MM.1S (cell line): ENCODE results near the gene PICK1.
"Not testable (repeated sequence)": the region's sequence is repeated elsewhere in the genome, so short reads cannot be mapped to it uniquely, and the experiment has no call there.

Experiments used
- DNase-seq: peaks from one replicate; pipeline ENCODE4 v3.0.0-alpha.2; 2015
- H2AFZ ChIP-seq: fragments of 300-600 bp; sonication (generic); 2 replicates; pipeline ENCODE4 v1.6.0; 2016; ENCODE audit warnings: antibody characterized with exemption, low read length
- H3F3A ChIP-seq: fragments of 300-600 bp; sonication (generic); 2 replicates; pipeline ENCODE4 v1.6.1; 2016; ENCODE audit warnings: mild to moderate bottlenecking, antibody characterized with exemption, low read length, moderate library complexity, mixed read lengths; ENCODE audit not compliant: insufficient read depth
- H3K27ac ChIP-seq: fragments of 300-600 bp; sonication (generic); 2 replicates; pipeline ENCODE4 v1.5.1; 2016; ENCODE audit warnings: mild to moderate bottlenecking, low read length
- H3K27me3 ChIP-seq: fragments of 300-600 bp; sonication (generic); replicated peaks from 2 replicates; pipeline ENCODE4 v1.6.0; 2016; ENCODE audit warnings: low read length; ENCODE audit not compliant: insufficient read depth
- H3K36me3 ChIP-seq: fragments of 300-600 bp; sonication (generic); replicated peaks from 2 replicates; pipeline ENCODE4 v1.6.1; 2016; ENCODE audit warnings: mild to moderate bottlenecking, low read length, mixed read lengths; ENCODE audit not compliant: insufficient read depth
- H3K4me1 ChIP-seq: fragments of 300-600 bp; sonication (generic); 2 replicates; pipeline ENCODE4 v1.6.1; 2016; ENCODE audit warnings: low read length, mixed read lengths
- H3K4me2 ChIP-seq: fragments of 300-600 bp; sonication (generic); 2 replicates; pipeline ENCODE4 v1.6.0; 2016; ENCODE audit warnings: low read depth, low read length
- H3K4me3 ChIP-seq: fragments of 300-600 bp; sonication (generic); 2 replicates; pipeline ENCODE4 v1.5.1; 2016; ENCODE audit warnings: low read length, mixed read lengths
- H3K79me2 ChIP-seq: fragments of 300-600 bp; sonication (generic); 2 replicates; pipeline ENCODE4 v1.6.1; 2016; ENCODE audit warnings: mixed run types, low read length, mixed read lengths
- H3K9ac ChIP-seq: fragments of 300-600 bp; sonication (generic); 2 replicates; pipeline ENCODE4 v1.6.1; 2016; ENCODE audit warnings: low read length, mixed read lengths
- H3K9me2 ChIP-seq: fragments of 300-600 bp; sonication (generic); replicated peaks from 2 replicates; pipeline ENCODE4 v1.6.1; 2016; ENCODE audit warnings: mild to moderate bottlenecking, low read length, mixed read lengths; ENCODE audit not compliant: insufficient read depth
- H3K9me3 ChIP-seq: fragments of 300-600 bp; sonication (generic); replicated peaks from 2 replicates; pipeline ENCODE4 v1.6.1; 2016; ENCODE audit warnings: mild to moderate bottlenecking, low read length, mixed read lengths; ENCODE audit not compliant: insufficient read depth
- H4K20me1 ChIP-seq: fragments of 300-600 bp; sonication (generic); 2 replicates; pipeline ENCODE4 v1.6.1; 2016; ENCODE audit warnings: mild to moderate bottlenecking, low read length, moderate library complexity, mixed read lengths; ENCODE audit not compliant: insufficient read depth
- EZH2 ChIP-seq: fragments of 300-600 bp; sonication (generic); optimal IDR thresholded peaks from 2 replicates; pipeline ENCODE3; 2017; ENCODE audit warnings: low read depth, mild to moderate bottlenecking, antibody characterized with exemption, low read length, mixed read lengths
- EZH2phosphoT487 ChIP-seq: fragments of 300-600 bp; sonication (generic); IDR thresholded peaks from 2 replicates; pipeline ENCODE4 v1.6.1; 2018; ENCODE audit warnings: antibody characterized with exemption, low read length
- TF ChIP-seq, protein P1 (sequence below): fragments of 300-600 bp; sonication (generic); IDR thresholded peaks from 2 replicates; pipeline ENCODE4 v1.5.1; 2016; ENCODE audit warnings: antibody characterized with exemption, low read length, mixed read lengths

Gene PICK1

GRCh38 chr22:38035530-38035885 lies 21.7 kb upstream of the PICK1 start:
- Histone ChIP-seq H3K9ac (no peak overlapping the region), H3K27ac (no peak overlapping the region), H3K4me1 (no peaks in the 10 kb centered on the region), H3K4me3 (no peak overlapping the region), H3K9me2 (no peaks in the 10 kb centered on the region), H4K20me1 (no peaks in the 10 kb centered on the region), H2AFZ (no peak overlapping the region), H3F3A (no peaks in the 10 kb centered on the region), H3K9me3 (no peaks in the 10 kb centered on the region), H3K27me3 (0 out of 2 replicates have a peak, but pooled peaks cover 6% of the 10 kb centered on the region), H3K4me2 (no peak overlapping the region), H3K79me2 (no peaks in the 10 kb centered on the region), H3K36me3 (no peaks in the 10 kb centered on the region)
- no peak for TF ChIP-seq EZH2
- no peak for TF ChIP-seq EZH2phosphoT487
- TF ChIP-seq, protein P1, sequence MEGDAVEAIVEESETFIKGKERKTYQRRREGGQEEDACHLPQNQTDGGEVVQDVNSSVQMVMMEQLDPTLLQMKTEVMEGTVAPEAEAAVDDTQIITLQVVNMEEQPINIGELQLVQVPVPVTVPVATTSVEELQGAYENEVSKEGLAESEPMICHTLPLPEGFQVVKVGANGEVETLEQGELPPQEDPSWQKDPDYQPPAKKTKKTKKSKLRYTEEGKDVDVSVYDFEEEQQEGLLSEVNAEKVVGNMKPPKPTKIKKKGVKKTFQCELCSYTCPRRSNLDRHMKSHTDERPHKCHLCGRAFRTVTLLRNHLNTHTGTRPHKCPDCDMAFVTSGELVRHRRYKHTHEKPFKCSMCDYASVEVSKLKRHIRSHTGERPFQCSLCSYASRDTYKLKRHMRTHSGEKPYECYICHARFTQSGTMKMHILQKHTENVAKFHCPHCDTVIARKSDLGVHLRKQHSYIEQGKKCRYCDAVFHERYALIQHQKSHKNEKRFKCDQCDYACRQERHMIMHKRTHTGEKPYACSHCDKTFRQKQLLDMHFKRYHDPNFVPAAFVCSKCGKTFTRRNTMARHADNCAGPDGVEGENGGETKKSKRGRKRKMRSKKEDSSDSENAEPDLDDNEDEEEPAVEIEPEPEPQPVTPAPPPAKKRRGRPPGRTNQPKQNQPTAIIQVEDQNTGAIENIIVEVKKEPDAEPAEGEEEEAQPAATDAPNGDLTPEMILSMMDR = no peak
- DNase-seq = no peak

DNA sequence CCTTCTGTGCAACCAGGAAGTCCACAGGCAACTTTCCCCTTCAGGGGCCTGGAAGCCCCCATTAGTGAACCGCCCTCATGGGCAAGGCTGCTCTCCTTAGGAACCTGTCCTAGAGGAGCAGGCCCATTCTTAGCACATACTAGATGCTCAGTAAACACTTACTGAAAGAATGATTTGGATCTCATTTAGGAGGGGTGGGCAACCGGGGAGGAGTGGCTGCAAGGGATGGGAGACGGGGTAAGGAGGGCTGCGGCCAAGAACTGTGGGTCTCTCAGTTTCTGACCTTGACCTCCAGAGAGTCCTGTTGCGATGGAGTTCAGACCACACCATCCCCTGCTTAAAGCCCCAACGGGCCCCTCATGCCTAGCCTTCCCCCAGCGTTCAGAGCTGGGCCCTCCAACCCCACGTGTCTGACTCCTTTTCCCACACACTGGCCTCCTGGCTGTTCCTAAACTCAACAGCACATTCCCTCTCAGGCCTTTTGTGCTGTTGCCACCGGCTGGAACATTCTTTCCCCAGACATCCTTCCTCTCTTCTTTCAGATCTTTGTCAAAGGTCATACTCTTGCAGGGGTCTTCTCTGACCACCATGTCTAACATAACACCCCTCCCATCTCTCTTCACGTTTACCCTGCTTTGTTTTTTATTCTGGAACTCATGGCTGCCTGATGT lies 20.7 kb upstream of the PICK1 start:
- no peak for DNase-seq
- Histone ChIP-seq H3K36me3 (no peaks in the 10 kb centered on the region), H3K4me2 (no peak overlapping the region), H3K9me3 (no peaks in the 10 kb centered on the region), H3K27ac (no peak overlapping the region), H3K9ac (no peak overlapping the region), H2AFZ (no peak overlapping the region), H3K9me2 (no peaks in the 10 kb centered on the region), H3K4me3 (no peak overlapping the region), H4K20me1 (no peaks in the 10 kb centered on the region), H3K4me1 (no peaks in the 10 kb centered on the region), H3F3A (no peaks in the 10 kb centered on the region), H3K79me2 (no peaks in the 10 kb centered on the region), H3K27me3 (0 out of 2 replicates have a peak, but pooled peaks cover 6% of the 10 kb centered on the region)
- TF ChIP-seq, protein P1 = no peak

GRCh38 chr22:38037367-38038150 lies 19.6 kb upstream of the PICK1 start:
- H3K4me1 ChIP-seq, H3K4me2 ChIP-seq, H3K27ac ChIP-seq, H4K20me1 ChIP-seq, H3F3A ChIP-seq, H3K79me2 ChIP-seq, H3K9me2 ChIP-seq, H3K27me3 ChIP-seq, DNase-seq, H3K4me3 ChIP-seq, H3K36me3 ChIP-seq, H3K9me3 ChIP-seq, H2AFZ ChIP-seq, H3K9ac ChIP-seq: not testable (repeated sequence)

GRCh38 chr22:38038426-38038825 lies 18.8 kb upstream of the PICK1 start:
- Histone ChIP-seq H3K9me3 (no peaks in the 10 kb centered on the region), H4K20me1 (no peaks in the 10 kb centered on the region), H3K27me3 (0 out of 2 replicates have a peak, but pooled peaks cover 10% of the 10 kb centered on the region), H2AFZ (no peak overlapping the region), H3K27ac (no peak overlapping the region), H3K4me3 (no peak overlapping the region), H3K9me2 (no peaks in the 10 kb centered on the region), H3K79me2 (no peaks in the 10 kb centered on the region), H3F3A (no peaks in the 10 kb centered on the region), H3K36me3 (no peaks in the 10 kb centered on the region), H3K4me1 (no peaks in the 10 kb centered on the region), H3K9ac (no peak overlapping the region), H3K4me2 (no peak overlapping the region)
- TF ChIP-seq, protein P1 = no peak
- TF ChIP-seq EZH2 (no peak), EZH2phosphoT487 (no peak)
- no peak for DNase-seq
